Activated CD8-positive, alpha-beta memory T cell treated with anti-CD3 and anti-CD28 coated beads, Interleukin-2, amount 50 U/mL, for 48 hours (primary cell): ENCODE measurements around the gene NSUN2.

ENCODE experiments used
- DNase-seq: peaks from one replicate; pipeline ENCODE4 v3.0.0-alpha.2; 2020

The NSUN2 gene

GRCh38 chr5:6642655-6643054 is 9.8 kb upstream of the NSUN2 start:
- DNase-seq = no peak

- no peak for DNase-seq
These were observed 5.4 kb upstream of the NSUN2 start for GRCh38 chr5:6638236-6638635.

- DNase-seq = no peak
These were observed 4.7 kb upstream of the NSUN2 start for GRCh38 chr5:6637590-6637989.

- DNase-seq = no peak
These were observed 4.2 kb upstream of the NSUN2 start for GRCh38 chr5:6637022-6637421.

- no peak for DNase-seq
These were observed 3.4 kb upstream of the NSUN2 start for GRCh38 chr5:6636293-6636692.

GRCh38 chr5:6634788-6635430 is 2.1 kb upstream of the NSUN2 start:
- DNase-seq = no peak

GRCh38 chr5:6634306-6634705 is 1.5 kb upstream of the NSUN2 start:
- DNase-seq = no peak

- peak; percentile 74 for DNase-seq
These were observed 813 bp upstream of the NSUN2 start for GRCh38 chr5:6633469-6634245.

- no peak for DNase-seq
These were observed 438 bp downstream of the NSUN2 start for GRCh38 chr5:6632324-6632887.

- DNase-seq = no peak
These were observed 1.4 kb downstream of the NSUN2 start for GRCh38 chr5:6631441-6631840.

- no peak for DNase-seq
These were observed 6.3 kb downstream of the NSUN2 start for GRCh38 chr5:6626508-6626907.

GRCh38 chr5:6623941-6624340 is 8.9 kb downstream of the NSUN2 start:
- DNase-seq = no peak

- no peak for DNase-seq
These were observed 9.6 kb downstream of the NSUN2 start for GRCh38 chr5:6623228-6623627.

- DNase-seq = no peak
These were observed 16.2 kb downstream of the NSUN2 start for GRCh38 chr5:6616632-6617031.

- DNase-seq = no peak
These were observed 17.6 kb downstream of the NSUN2 start for GRCh38 chr5:6615034-6615815.

- DNase-seq = no peak
These were observed 21.2 kb downstream of the NSUN2 start for GRCh38 chr5:6611334-6612256.

- no peak for DNase-seq
These were observed 24.8 kb downstream of the NSUN2 start for GRCh38 chr5:6608016-6608415.

- no peak for DNase-seq
These were observed 25.3 kb downstream of the NSUN2 start for GRCh38 chr5:6607559-6607936.

- no peak for DNase-seq
These were observed 25.8 kb downstream of the NSUN2 start for GRCh38 chr5:6606884-6607558.

GRCh38 chr5:6604946-6605345 is 27.9 kb downstream of the NSUN2 start:
- no peak for DNase-seq

- DNase-seq = no peak
These were observed 28.5 kb downstream of the NSUN2 start for GRCh38 chr5:6604341-6604740.

GRCh38 chr5:6603643-6604042 is 29.2 kb downstream of the NSUN2 start:
- no peak for DNase-seq
